LNCaP clone FGC (cell line): ENCODE data around the gene F3.
"Not testable (repeated sequence)": the region's sequence is repeated elsewhere in the genome, so short reads cannot be mapped to it uniquely, and the experiment has no call there.

Experiments used
- DNase-seq: peaks from one replicate; pipeline ENCODE4 v3.0.0-alpha.2; 2011; ENCODE audit warnings: low read depth
- H3K4me3 ChIP-seq: 2 replicates; pipeline ENCODE4 v1.5.1; 2011; ENCODE audit warnings: mild to moderate bottlenecking, low read depth, low read length, control low read depth
- TF ChIP-seq, protein P1 (sequence below): IDR thresholded peaks from 2 replicates; pipeline ENCODE4 v1.5.1; 2012; ENCODE audit warnings: mild to moderate bottlenecking; ENCODE audit not compliant: control insufficient read depth, insufficient read depth; ENCODE audit errors: extremely low read depth

Gene F3

DNA sequence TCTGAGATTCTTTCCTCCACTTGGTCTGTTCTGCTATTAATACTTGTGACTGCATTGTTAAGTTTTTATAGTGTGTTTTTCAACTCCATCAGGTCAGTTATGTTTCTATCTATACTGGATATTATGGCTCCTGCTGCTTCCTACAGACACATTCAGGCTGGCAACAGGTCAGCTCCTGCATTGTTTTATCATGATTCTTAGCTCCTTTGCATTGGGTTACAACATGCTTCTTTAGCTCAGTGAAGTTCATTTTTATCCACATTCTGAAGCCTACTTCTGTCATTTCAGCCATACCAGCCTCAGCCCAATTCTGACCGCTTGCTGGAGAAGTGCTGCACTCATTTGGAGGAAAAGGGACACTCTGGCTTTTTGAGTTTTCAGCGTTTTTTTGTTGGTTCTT is 37.3 kb upstream of the F3 start:
- no peak overlapping the region for H3K4me3 ChIP-seq
- no peak for DNase-seq
- TF ChIP-seq, protein P1, sequence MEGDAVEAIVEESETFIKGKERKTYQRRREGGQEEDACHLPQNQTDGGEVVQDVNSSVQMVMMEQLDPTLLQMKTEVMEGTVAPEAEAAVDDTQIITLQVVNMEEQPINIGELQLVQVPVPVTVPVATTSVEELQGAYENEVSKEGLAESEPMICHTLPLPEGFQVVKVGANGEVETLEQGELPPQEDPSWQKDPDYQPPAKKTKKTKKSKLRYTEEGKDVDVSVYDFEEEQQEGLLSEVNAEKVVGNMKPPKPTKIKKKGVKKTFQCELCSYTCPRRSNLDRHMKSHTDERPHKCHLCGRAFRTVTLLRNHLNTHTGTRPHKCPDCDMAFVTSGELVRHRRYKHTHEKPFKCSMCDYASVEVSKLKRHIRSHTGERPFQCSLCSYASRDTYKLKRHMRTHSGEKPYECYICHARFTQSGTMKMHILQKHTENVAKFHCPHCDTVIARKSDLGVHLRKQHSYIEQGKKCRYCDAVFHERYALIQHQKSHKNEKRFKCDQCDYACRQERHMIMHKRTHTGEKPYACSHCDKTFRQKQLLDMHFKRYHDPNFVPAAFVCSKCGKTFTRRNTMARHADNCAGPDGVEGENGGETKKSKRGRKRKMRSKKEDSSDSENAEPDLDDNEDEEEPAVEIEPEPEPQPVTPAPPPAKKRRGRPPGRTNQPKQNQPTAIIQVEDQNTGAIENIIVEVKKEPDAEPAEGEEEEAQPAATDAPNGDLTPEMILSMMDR = no peak

GRCh38 chr1:94573917-94574316 is 32.4 kb upstream of the F3 start:
- DNase-seq, H3K4me3 ChIP-seq: not testable (repeated sequence)

DNA sequence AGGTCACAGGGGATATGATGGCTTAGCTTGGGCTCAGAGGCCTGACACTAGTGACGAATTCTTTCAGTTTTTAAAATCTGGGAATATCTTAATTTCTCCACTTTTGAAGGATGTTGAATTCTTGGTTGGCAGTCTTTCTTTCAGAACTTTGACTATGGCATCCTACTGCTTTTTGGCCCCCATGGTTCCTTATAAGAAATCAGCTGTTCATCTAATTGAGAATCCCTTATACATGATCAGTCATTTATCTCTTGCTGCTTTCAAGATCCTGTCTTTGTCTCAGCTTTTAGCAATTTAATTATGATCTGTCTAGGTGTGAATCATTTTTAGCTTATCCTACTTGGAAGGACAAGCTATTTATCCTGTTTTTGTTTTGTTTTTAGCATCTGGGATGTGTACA is 31.2 kb upstream of the F3 start:
- no peak overlapping the region for H3K4me3 ChIP-seq
- no peak for DNase-seq
- TF ChIP-seq, protein P1 = no peak

DNA sequence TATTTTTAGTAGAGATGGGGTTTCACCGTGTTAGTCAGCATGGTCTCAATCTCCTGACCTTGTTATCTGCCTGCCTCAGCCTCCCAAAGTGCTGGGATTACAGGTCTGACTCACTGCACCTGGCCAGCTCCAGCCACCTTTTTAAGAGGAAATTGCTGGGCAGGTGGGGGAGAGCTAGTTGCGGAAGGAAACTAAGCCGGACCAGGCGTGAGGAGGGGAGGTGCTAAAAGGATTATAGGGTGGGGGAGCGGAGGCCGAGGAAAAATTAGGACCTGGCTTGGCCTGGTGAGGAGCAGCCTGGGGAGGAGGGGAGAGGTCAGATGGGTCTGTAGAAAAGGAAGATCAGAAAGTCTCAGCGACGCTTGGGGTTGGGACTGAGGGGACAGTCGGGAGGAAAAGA is 29.4 kb upstream of the F3 start:
- DNase-seq, H3K4me3 ChIP-seq: not testable (repeated sequence)

- not testable (repeated sequence) for DNase-seq, H3K4me3 ChIP-seq
These were observed 27.2 kb upstream of the F3 start for GRCh38 chr1:94568806-94569205.

- not testable (repeated sequence) for DNase-seq, H3K4me3 ChIP-seq
These were observed 26.5 kb upstream of the F3 start for GRCh38 chr1:94567975-94568607.

- not testable (repeated sequence) for DNase-seq, H3K4me3 ChIP-seq
These were observed 24.9 kb upstream of the F3 start for GRCh38 chr1:94566436-94566835.

- no peak for DNase-seq
- H3K4me3 ChIP-seq = no peak overlapping the region
- TF ChIP-seq, protein P1 = no peak
These were observed 24.3 kb upstream of the F3 start for GRCh38 chr1:94565901-94566300.

- no peak for DNase-seq
These were observed 21.1 kb upstream of the F3 start for GRCh38 chr1:94562519-94563260.

More at GRCh38 chr1:94562519-94563260, 21.1 kb upstream of the F3 start:
- TF ChIP-seq, protein P1 = no peak
- H3K4me3 ChIP-seq = no peak overlapping the region
